DND-41 (cell line): Measurements from ENCODE around the gene DCAF15.
A peak's percentile ranks its signal among the peaks of the same experiment; 100 is the strongest.

Experiments
- ATAC-seq: fragments of 200-7000 bp; cut with Tn5 transposase; 3 replicates; pipeline ENCODE4 v1.9.1; 2021; ENCODE audit warnings: low read depth; ENCODE audit not compliant: insufficient read depth
- DNase-seq: peaks from one replicate; pipeline ENCODE4 v3.0.0-alpha.2; 2020
- H2AFZ ChIP-seq: 2 replicates; pipeline ENCODE4 v1.6.0; 2012; ENCODE audit warnings: low read depth, low read length
- H3K27ac ChIP-seq: 2 replicates; pipeline ENCODE4 v1.5.1; 2012; ENCODE audit warnings: low read length, inconsistent platforms
- H3K27me3 ChIP-seq: fragments of 200-600 bp; sonication (generic); 2 replicates; pipeline ENCODE4 v1.6.0; 2012; ENCODE audit warnings: low read length, mild to moderate bottlenecking, inconsistent platforms; ENCODE audit not compliant: insufficient read depth, poor library complexity
- H3K36me3 ChIP-seq: 2 replicates; pipeline ENCODE4 v1.5.1; 2012; ENCODE audit warnings: low read length, inconsistent platforms; ENCODE audit not compliant: insufficient read depth
- H3K4me1 ChIP-seq: 2 replicates; pipeline ENCODE4 v1.5.1; 2012; ENCODE audit warnings: mild to moderate bottlenecking, low read length; ENCODE audit not compliant: insufficient read depth
- H3K4me2 ChIP-seq: 2 replicates; pipeline ENCODE4 v1.6.0; 2012; ENCODE audit warnings: mild to moderate bottlenecking, moderate library complexity, low read length, inconsistent platforms; ENCODE audit not compliant: insufficient read depth
- H3K4me3 ChIP-seq, 2 experiments: fragments of 200-600 bp in 1 of 2; shearing (Covaris generic) in 1 of 2; 2 replicates each; pipeline ENCODE4 v1.5.1; 2012 to 2016; ENCODE audit warnings: inconsistent platforms in 2 of 2, low read length in 2 of 2, mild to moderate bottlenecking in 2 of 2, low read depth in 1 of 2, moderate library complexity in 1 of 2
- H3K79me2 ChIP-seq: 2 replicates; pipeline ENCODE4 v1.6.0; 2012; ENCODE audit warnings: low read length, inconsistent platforms; ENCODE audit not compliant: insufficient read depth
- H3K9ac ChIP-seq: 2 replicates; pipeline ENCODE4 v1.6.0; 2012; ENCODE audit warnings: low read depth, mild to moderate bottlenecking, inconsistent platforms, low read length, moderate library complexity
- H3K9me3 ChIP-seq: 2 replicates; pipeline ENCODE4 v1.5.1; 2012; ENCODE audit warnings: low read length, moderate library complexity, mild to moderate bottlenecking, inconsistent platforms; ENCODE audit not compliant: insufficient read depth, severe bottlenecking
- H4K20me1 ChIP-seq: 2 replicates; pipeline ENCODE4 v1.6.0; 2012; ENCODE audit warnings: low read length; ENCODE audit not compliant: insufficient read depth
- CTCF ChIP-seq: IDR thresholded peaks from 2 replicates; pipeline ENCODE4 v1.5.1; 2012; ENCODE audit warnings: borderline replicate concordance, low read length, moderate library complexity, mild to moderate bottlenecking; ENCODE audit not compliant: poor library complexity, severe bottlenecking; ENCODE audit errors: extremely low read depth
- EZH2 ChIP-seq: IDR thresholded peaks from 3 replicates; pipeline ENCODE4 v1.6.1; 2012; ENCODE audit warnings: borderline replicate concordance, low read depth, mild to moderate bottlenecking, moderate library complexity, low read length, inconsistent platforms; ENCODE audit not compliant: severe bottlenecking

Gene DCAF15

DNA sequence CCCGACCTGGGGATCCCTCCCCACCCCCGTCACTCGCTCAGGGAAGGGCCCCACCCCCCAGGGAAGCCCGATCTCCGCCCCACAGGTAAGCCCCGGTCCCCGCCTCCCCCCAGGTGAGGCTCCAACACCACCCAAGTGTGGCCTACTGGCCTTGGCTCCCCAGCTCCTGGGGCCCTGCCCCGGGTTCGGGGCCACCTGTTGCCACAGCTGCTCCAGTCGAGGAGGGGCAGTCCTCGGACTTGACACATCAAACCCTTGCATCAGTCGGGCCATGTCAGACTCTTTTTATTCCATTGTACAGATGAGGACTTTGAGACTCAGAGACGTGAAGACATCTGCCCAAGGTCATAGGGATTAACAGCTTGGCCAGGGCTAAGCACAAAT lies 45.8 kb upstream of the DCAF15 start:
- Histone ChIP-seq H3K27me3 (no peaks in the 10 kb centered on the region), H3K4me2 (peak overlapping the region; percentile 91), H3K4me3 (peak overlapping the region; percentile 91 to 92), H3K9ac (peak overlapping the region; percentile 86), H2AFZ (peak overlapping the region; percentile 91), H3K4me1 (peaks cover 58% of the 10 kb centered on the region), H3K79me2 (peaks cover 30% of the 10 kb centered on the region), H3K36me3 (peaks cover 20% of the 10 kb centered on the region), H4K20me1 (no peaks in the 10 kb centered on the region), H3K27ac (peak overlapping the region; percentile 81), H3K9me3 (no peaks in the 10 kb centered on the region)
- ATAC-seq = no peak; the same call in 2 of the 3 replicates
- TF ChIP-seq EZH2 = no peak
- DNase-seq = peak; percentile 28

DNA sequence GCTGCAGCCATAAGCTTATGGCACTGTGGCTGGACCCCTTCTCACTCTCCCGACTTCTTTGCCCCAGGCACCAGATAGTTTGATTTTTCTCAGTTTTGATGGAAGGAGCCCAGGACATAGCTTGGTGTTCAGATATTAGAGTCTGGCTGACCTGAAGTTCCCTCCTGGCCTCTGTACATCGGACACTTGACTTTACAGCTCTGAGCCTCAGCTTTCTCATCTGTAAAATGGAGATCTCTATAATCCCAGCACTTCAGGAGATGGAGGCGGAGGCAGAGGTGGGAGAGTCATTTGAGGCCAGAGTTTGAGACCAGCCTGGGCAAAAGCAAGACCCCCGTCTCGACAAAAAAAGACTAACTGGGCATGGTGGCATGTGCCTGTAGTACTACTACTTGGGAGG lies 45.4 kb upstream of the DCAF15 start:
- peak overlapping the region; percentile 86 for H3K9ac ChIP-seq
- peak overlapping the region; percentile 91 for H3K4me2 ChIP-seq
- peaks cover 58% of the 10 kb centered on the region for H3K4me1 ChIP-seq
- TF ChIP-seq CTCF (no peak), EZH2 (no peak)
- H4K20me1 ChIP-seq = no peaks in the 10 kb centered on the region
- H3K9me3 ChIP-seq = no peaks in the 10 kb centered on the region
- DNase-seq (no peak), ATAC-seq (no peak)
- H3K79me2 ChIP-seq = peaks cover 30% of the 10 kb centered on the region
- peaks cover 20% of the 10 kb centered on the region for H3K36me3 ChIP-seq
- H2AFZ ChIP-seq = peak overlapping the region; percentile 91
- H3K27me3 ChIP-seq = no peaks in the 10 kb centered on the region
- peak overlapping the region; percentile 91 to 92 for H3K4me3 ChIP-seq
- peak overlapping the region; percentile 81 for H3K27ac ChIP-seq

GRCh38 chr19:13908674-13909073 lies 43.6 kb upstream of the DCAF15 start:
- Histone ChIP-seq H3K9me3 (no peaks in the 10 kb centered on the region), H3K27me3 (no peaks in the 10 kb centered on the region), H2AFZ (no peak overlapping the region), H3K4me3 (no peak overlapping the region), H4K20me1 (no peaks in the 10 kb centered on the region), H3K9ac (peak overlapping the region; percentile 11; the same call in 1 of the 2 replicates), H3K27ac (no peak overlapping the region), H3K4me1 (peaks cover 45% of the 10 kb centered on the region), H3K4me2 (no peak overlapping the region), H3K79me2 (peaks cover 30% of the 10 kb centered on the region), H3K36me3 (peaks cover 37% of the 10 kb centered on the region)
- TF ChIP-seq EZH2 = no peak
- no peak for TF ChIP-seq CTCF
- DNase-seq (no peak), ATAC-seq (no peak)

GRCh38 chr19:13909430-13909829 lies 42.9 kb upstream of the DCAF15 start:
- Histone ChIP-seq H3K27me3 (no peaks in the 10 kb centered on the region), H4K20me1 (no peaks in the 10 kb centered on the region), H3K4me2 (no peak overlapping the region), H3K27ac (no peak overlapping the region), H3K4me1 (peaks cover 37% of the 10 kb centered on the region), H3K9ac (no peak overlapping the region), H2AFZ (no peak overlapping the region), H3K36me3 (peaks cover 43% of the 10 kb centered on the region), H3K9me3 (no peaks in the 10 kb centered on the region), H3K79me2 (peaks cover 30% of the 10 kb centered on the region), H3K4me3 (no peak overlapping the region)
- TF ChIP-seq EZH2 (no peak), CTCF (no peak)
- ATAC-seq (no peak), DNase-seq (no peak)
